Embryonic facial prominence (tissue), 1 donor: ENCODE results near the gene B3GNT5.

Experiments used
- DNase-seq: peaks from one replicate; pipeline ENCODE4 v3.0.0-alpha.2; 2016; ENCODE audit errors: extremely low spot score

The B3GNT5 gene

GRCh38 chr3:183265834-183266417 lies 12.9 kb downstream of the B3GNT5 start:
- DNase-seq, result no peak

- DNase-seq, result no peak
These were observed 13.4 kb downstream of the B3GNT5 start for GRCh38 chr3:183266454-183266853.

GRCh38 chr3:183267140-183267539 lies 14.1 kb downstream of the B3GNT5 start:
- DNase-seq, result no peak

- no peak for DNase-seq
These were observed 15.3 kb downstream of the B3GNT5 start for GRCh38 chr3:183268366-183268765.

- DNase-seq, result no peak
These were observed 16.3 kb downstream of the B3GNT5 start for GRCh38 chr3:183269345-183269744.

GRCh38 chr3:183270344-183270743 lies 17.3 kb downstream of the B3GNT5 start:
- DNase-seq, result no peak

- no peak for DNase-seq
These were observed 19.1 kb downstream of the B3GNT5 start for GRCh38 chr3:183272142-183272541.

- DNase-seq, result no peak
These were observed 19.7 kb downstream of the B3GNT5 start for GRCh38 chr3:183272791-183273190.

GRCh38 chr3:183274609-183275008 lies 21.6 kb downstream of the B3GNT5 start:
- no peak for DNase-seq

GRCh38 chr3:183275418-183275817 lies 22.4 kb downstream of the B3GNT5 start:
- DNase-seq, result no peak

- no peak for DNase-seq
These were observed 22.9 kb downstream of the B3GNT5 start for GRCh38 chr3:183275937-183276336.

- no peak for DNase-seq
These were observed 24.2 kb downstream of the B3GNT5 start for GRCh38 chr3:183277260-183277659.

- no peak for DNase-seq
These were observed 25.5 kb downstream of the B3GNT5 start for GRCh38 chr3:183278479-183279088.

- no peak for DNase-seq
These were observed 26.3 kb downstream of the B3GNT5 start for GRCh38 chr3:183279371-183279770.

- no peak for DNase-seq
These were observed 28.2 kb downstream of the B3GNT5 start for GRCh38 chr3:183281126-183281797.

GRCh38 chr3:183283886-183284285 lies 30.8 kb downstream of the B3GNT5 start:
- no peak for DNase-seq

GRCh38 chr3:183284570-183284969 lies 31.5 kb downstream of the B3GNT5 start:
- DNase-seq, result no peak

GRCh38 chr3:183285318-183285717 lies 32.3 kb downstream of the B3GNT5 start:
- no peak for DNase-seq

- DNase-seq, result no peak
These were observed 32.9 kb downstream of the B3GNT5 start for GRCh38 chr3:183285828-183286457.

- DNase-seq, result no peak
These were observed 34.4 kb downstream of the B3GNT5 start for GRCh38 chr3:183287301-183287971.

GRCh38 chr3:183288117-183288516 lies 35.1 kb downstream of the B3GNT5 start:
- DNase-seq, result no peak

GRCh38 chr3:183290216-183290615 lies 37.2 kb downstream of the B3GNT5 start:
- no peak for DNase-seq
